H1 (cell line): ENCODE measurements around the gene MYBPC3. TPM values are rescaled to one million over a fixed set of nuclear protein-coding genes. Genes with fewer than 3 reads are reported as not detected.

Experiments used
- CTCF ChIA-PET: fragments of 300-600 bp; sonication (Branson Sonifier 250); formaldehyde crosslinking; loops from one replicate; lab custom pipeline; 2021; ENCODE audit not compliant: partially characterized antibody; lab: Charles Lee
- POLR2A ChIA-PET: fragments of 300-600 bp; sonication (Branson Sonifier 250); formaldehyde crosslinking; loops from one replicate; lab custom pipeline; 2021; ENCODE audit warnings: inconsistent platforms; ENCODE audit not compliant: partially characterized antibody; lab: Charles Lee
- DNase-seq, 2 experiments: peaks; one replicate each; pipeline versions ENCODE4 v3.0.0 to v3.0.0-alpha.2; 2010 to 2022; ENCODE audit warnings: low spot score in 2 of 2, low read depth in 1 of 2, mixed read lengths in 1 of 2
- FAIRE-seq: peaks from 2 replicates; lab custom pipeline; 2011; peaks lifted over from hg19 to GRCh38; lab: Jason Lieb, UNC
- H2AFZ ChIP-seq: 2 replicates; pipeline ENCODE4 v1.8.1; 2012; ENCODE audit warnings: low read length, inconsistent platforms
- H2AK5ac ChIP-seq: 2 replicates; pipeline ENCODE4 v1.6.1; 2013; ENCODE audit warnings: low read depth, low read length
- H2BK120ac ChIP-seq: replicated peaks from 2 replicates; pipeline ENCODE3; 2013; ENCODE audit warnings: low read depth, low read length, inconsistent platforms
- H2BK12ac ChIP-seq: 2 replicates; pipeline ENCODE4 v1.6.1; 2013; ENCODE audit warnings: low read depth, low read length
- H2BK15ac ChIP-seq: 2 replicates; pipeline ENCODE4 v1.6.1; 2013; ENCODE audit warnings: low read length
- H2BK20ac ChIP-seq: 2 replicates; pipeline ENCODE4 v1.6.1; 2013; ENCODE audit warnings: low read length
- H2BK5ac ChIP-seq: 2 replicates; pipeline ENCODE4 v1.6.1; 2013; ENCODE audit warnings: low read depth, low read length
- H3K14ac ChIP-seq: 2 replicates; pipeline ENCODE4 v1.6.1; 2013; ENCODE audit warnings: inconsistent platforms; ENCODE audit not compliant: insufficient read length
- H3K18ac ChIP-seq: 2 replicates; pipeline ENCODE4 v1.6.1; 2013; ENCODE audit warnings: low read length; ENCODE audit errors: extremely low read depth
- H3K23ac ChIP-seq: 2 replicates; pipeline ENCODE4 v1.6.1; 2013; ENCODE audit warnings: inconsistent platforms; ENCODE audit not compliant: insufficient read length
- H3K23me2 ChIP-seq: 2 replicates; pipeline ENCODE4 v1.6.1; 2013; ENCODE audit warnings: low read depth, low read length
- H3K27ac ChIP-seq: 2 replicates; pipeline ENCODE4 v1.6.1; 2011; ENCODE audit warnings: low read depth, low read length, inconsistent platforms
- H3K27me3 ChIP-seq, 4 experiments: replicated peaks in 1 of 4; 1 replicate in 1 of 4; 2 replicates in 3 of 4; pipeline versions ENCODE4 v1.6.1 to v1.8.1; 2011 to 2013; ENCODE audit warnings: low read length in 3 of 4, mild to moderate bottlenecking in 3 of 4, inconsistent platforms in 2 of 4, mixed read lengths in 2 of 4, moderate library complexity in 1 of 4; ENCODE audit not compliant: control insufficient read depth in 3 of 4, insufficient read depth in 3 of 4; ENCODE audit errors: extremely low read depth in 1 of 4
- H3K36me3 ChIP-seq, 4 experiments: 2 replicates each; pipeline versions ENCODE4 v1.6.1 to v1.8.1; 2011 to 2013; ENCODE audit warnings: mild to moderate bottlenecking in 4 of 4, low read length in 3 of 4, moderate library complexity in 2 of 4, control low read depth in 1 of 4, inconsistent platforms in 1 of 4; ENCODE audit not compliant: insufficient read depth in 4 of 4, control insufficient read depth in 2 of 4
- H3K4ac ChIP-seq: replicated peaks from 2 replicates; pipeline ENCODE3; 2013; ENCODE audit warnings: low read length, low read depth, mixed read lengths, inconsistent platforms; ENCODE audit not compliant: insufficient read length
- H3K4me1 ChIP-seq, 4 experiments: replicated peaks in 1 of 4; 1 replicate in 1 of 4; 2 replicates in 3 of 4; pipeline versions ENCODE4 v1.6.1 to v1.8.1; 2011 to 2013; ENCODE audit warnings: low read length in 3 of 4, inconsistent platforms in 2 of 4, mixed read lengths in 1 of 4; ENCODE audit not compliant: insufficient read depth in 4 of 4, control insufficient read depth in 3 of 4
- H3K4me2 ChIP-seq, 2 experiments: 2 replicates each; pipeline versions ENCODE4 v1.6.1 to v1.8.1; 2011 to 2013; ENCODE audit warnings: low read depth in 2 of 2, low read length in 2 of 2, control low read depth in 1 of 2, inconsistent platforms in 1 of 2, mild to moderate bottlenecking in 1 of 2; ENCODE audit not compliant: insufficient read depth in 1 of 2
- H3K4me3 ChIP-seq, 4 experiments: fragments of 200-600, 300-600 bp in 1 of 4; sonication (generic), shearing (Covaris generic), sonication (Bioruptor Twin) in 1 of 4; 2 replicates each; pipeline versions ENCODE4 v1.5.1 to v1.8.1; 2011 to 2016; ENCODE audit warnings: low read length in 4 of 4, low read depth in 3 of 4, control low read depth in 2 of 4, inconsistent platforms in 2 of 4, mild to moderate bottlenecking in 2 of 4, mixed read lengths in 1 of 4, moderate library complexity in 1 of 4; ENCODE audit not compliant: insufficient read depth in 2 of 4; ENCODE audit errors: extremely low read depth in 1 of 4
- H3K56ac ChIP-seq: replicated peaks from 2 replicates; pipeline ENCODE3; 2013; ENCODE audit warnings: low read depth, mild to moderate bottlenecking, mixed read lengths, low read length, inconsistent platforms; ENCODE audit not compliant: insufficient read length
- H3K79me1 ChIP-seq: 2 replicates; pipeline ENCODE4 v1.6.1; 2013; ENCODE audit warnings: low read depth, low read length, control low read depth
- H3K79me2 ChIP-seq, 2 experiments: 2 replicates each; pipeline versions ENCODE4 v1.6.1 to v1.8.1; 2012 to 2013; ENCODE audit warnings: low read length in 2 of 2, mild to moderate bottlenecking in 2 of 2, inconsistent platforms in 1 of 2; ENCODE audit not compliant: insufficient read depth in 2 of 2, control insufficient read depth in 1 of 2
- H3K9ac ChIP-seq, 4 experiments: replicated peaks in 1 of 4; 1 replicate in 1 of 4; 2 replicates in 3 of 4; pipeline versions ENCODE4 v1.6.1 to v1.8.1; 2011 to 2013; ENCODE audit warnings: low read depth in 3 of 4, low read length in 3 of 4, control low read depth in 2 of 4, mild to moderate bottlenecking in 2 of 4, moderate library complexity in 2 of 4, inconsistent platforms in 1 of 4; ENCODE audit errors: extremely low read depth in 1 of 4
- H3K9me3 ChIP-seq, 2 experiments: 2 replicates each; pipeline versions ENCODE4 v1.6.1 to v1.8.1; 2012 to 2013; ENCODE audit warnings: mild to moderate bottlenecking in 2 of 2, moderate library complexity in 2 of 2, control low read depth in 1 of 2, inconsistent platforms in 1 of 2, low read depth in 1 of 2, low read length in 1 of 2, mixed read lengths in 1 of 2; ENCODE audit not compliant: insufficient read depth in 2 of 2
- H4K20me1 ChIP-seq, 2 experiments: replicated peaks in 1 of 2; 2 replicates each; pipeline versions ENCODE3 to v1.8.1; 2011 to 2013; ENCODE audit warnings: inconsistent platforms in 2 of 2, low read length in 2 of 2, mild to moderate bottlenecking in 1 of 2; ENCODE audit not compliant: insufficient read depth in 2 of 2, control insufficient read depth in 1 of 2
- H4K5ac ChIP-seq: 2 replicates; pipeline ENCODE4 v1.6.1; 2013; ENCODE audit warnings: low read length, low read depth, mixed read lengths, inconsistent platforms; ENCODE audit not compliant: insufficient read length
- H4K8ac ChIP-seq: 2 replicates; pipeline ENCODE4 v1.8.0; 2013; ENCODE audit warnings: mild to moderate bottlenecking, moderate library complexity, low read length, inconsistent platforms; ENCODE audit not compliant: insufficient read depth; ENCODE audit errors: extremely low read depth
- H4K91ac ChIP-seq: replicated peaks from 2 replicates; pipeline ENCODE3; 2013; ENCODE audit warnings: low read length, mixed read lengths, inconsistent platforms; ENCODE audit not compliant: insufficient read length
- GTF2F1 ChIP-seq: IDR thresholded peaks from 2 replicates; pipeline ENCODE4 v1.6.1; 2012; ENCODE audit warnings: low read depth, low read length, improper control_type of control experiment, borderline replicate concordance
- KDM5A ChIP-seq: fragments of 200-600 bp; IDR thresholded peaks from 2 replicates; pipeline ENCODE4 v1.7.1; 2012; ENCODE audit warnings: mild to moderate bottlenecking, low read length, inconsistent platforms, mixed read lengths
- whole genome bisulfite sequencing, 2 experiments: shearing (Covaris generic) in 1 of 2; methylation state at CpG; one replicate each; pipeline versions ENCODE4 v1.1.6 to v1.1.7; 2013 to 2015; ENCODE audit warnings: low lambda C conversion rate in 2 of 2, mixed read lengths in 2 of 2, inconsistent platforms in 1 of 2, low coverage in 1 of 2, missing lambda C conversion rate in 1 of 2; ENCODE audit not compliant: insufficient replicate concordance in 2 of 2, insufficient coverage in 1 of 2, insufficient read length in 1 of 2; ENCODE audit errors: extremely low coverage in 1 of 2, missing lambda C conversion rate in 1 of 2; 5-methylcytosine and 5-hydroxymethylcytosine counted together
- polyA plus RNA-seq, 7 experiments: library from polyadenylated mRNA; depleted of rRNA in 3 of 7; stranded (reverse) in 5 of 7; unstranded in 2 of 7; fragments of >200 nt in 5 of 7; fragments of 200-250 nt in 2 of 7; gene quantifications; 1 replicate in 5 of 7; 2 replicates in 1 of 7; 4 replicates in 1 of 7; pipeline versions ENCODE4 v1.2.1 to v1.2.3, GENCODE V29; 2011 to 2013; ENCODE audit warnings: missing spikeins in 2 of 7, mixed read lengths in 2 of 7
- total RNA-seq: library from RNA; stranded (reverse); fragmentation: NEBNext Ultra II Directional; extraction: Animal tissue kit (Norgen Biotek cat#: 25700); gene quantifications from 2 replicates; pipeline ENCODE4 v1.2.1, GENCODE V29; 2021

The MYBPC3 gene
- total and polyA plus RNA-seq, 2 of the 8 experiments (the other 6 are each of a cell fraction or from before 2014, with no cell fraction given): 0.05 TPM; not detected in 1

- H4K20me1 ChIP-seq: peaks cover 0 to 2% of the 10 kb centered on the region in 2 experiments
- H2BK120ac ChIP-seq: no peak overlapping the region
- no peak overlapping the region for H3K56ac ChIP-seq
- H3K9me3 ChIP-seq: no peaks in the 10 kb centered on the region
- no peaks in the 10 kb centered on the region for H3K79me2 ChIP-seq
- WGBS, 2 experiments: 80% methylated on average over 2 of the region's 2 CpGs; no CpG with 5 or more reads in 1 of the 2 experiments
- no peak overlapping the region for H4K5ac ChIP-seq
- peaks cover 0 to 5% (median 2%) of the 10 kb centered on the region in 4 experiments; a peak in 5 of 7 replicates for H3K4me1 ChIP-seq
- no peaks in the 10 kb centered on the region for H3K79me1 ChIP-seq
- H2AK5ac ChIP-seq: no peak overlapping the region
- no peak overlapping the region for H2AFZ ChIP-seq
- H3K4me3 ChIP-seq: no peak overlapping the region
- no peak overlapping the region for H3K18ac ChIP-seq
- H2BK12ac ChIP-seq: no peak overlapping the region
- no peaks in the 10 kb centered on the region for H3K36me3 ChIP-seq
- H3K27ac ChIP-seq: no peak overlapping the region
- TF ChIP-seq GTF2F1: no peak
- TF ChIP-seq KDM5A: no peak
- H4K91ac ChIP-seq: peak overlapping the region; percentile 54
- no peak overlapping the region for H3K14ac ChIP-seq
- H4K8ac ChIP-seq: no peak overlapping the region
- ChIA-PET CTCF (interaction anchor here (1.0 to 2.9 kb wide), 3 partner anchors 9 to 53 kb away, joined by 3 to 8 read pairs (median 4); no protein-coding TSS in a partner anchor), POLR2A (interaction anchor here (0.8 to 1.4 kb wide), 3 partner anchors 24 to 39 kb away, joined by 3 to 4 read pairs (median 4); no protein-coding TSS in a partner anchor)
- no peak overlapping the region for H3K9ac ChIP-seq
- no peaks in the 10 kb centered on the region for H3K27me3 ChIP-seq
- no peak overlapping the region; the same call in 1 of the 2 replicates for H2BK15ac ChIP-seq
- H3K4ac ChIP-seq: peak overlapping the region; percentile 53
- H3K4me2 ChIP-seq: no peak overlapping the region
- H3K23me2 ChIP-seq: peaks cover 9% of the 10 kb centered on the region; the same call in 1 of the 2 replicates
- no peak overlapping the region for H2BK5ac ChIP-seq
- FAIRE-seq (no peak), DNase-seq (no peak)
- no peak overlapping the region for H2BK20ac ChIP-seq
- H3K23ac ChIP-seq: no peak overlapping the region
Observed at GRCh38 chr11:47379317-47379716, 26.8 kb upstream of the MYBPC3 start.
